H1 (cell line): ENCODE results near the gene CD34. TPM values are rescaled to one million over a fixed set of nuclear protein-coding genes. Genes with fewer than 3 reads are reported as not detected.

ENCODE experiments used
- CTCF ChIA-PET: fragments of 300-600 bp; sonication (Branson Sonifier 250); formaldehyde crosslinking; loops from one replicate; lab custom pipeline; 2021; ENCODE audit not compliant: partially characterized antibody; lab: Charles Lee
- POLR2A ChIA-PET: fragments of 300-600 bp; sonication (Branson Sonifier 250); formaldehyde crosslinking; loops from one replicate; lab custom pipeline; 2021; ENCODE audit warnings: inconsistent platforms; ENCODE audit not compliant: partially characterized antibody; lab: Charles Lee
- DNase-seq, 2 experiments: peaks; one replicate each; pipeline versions ENCODE4 v3.0.0 to v3.0.0-alpha.2; 2010 to 2022; ENCODE audit warnings: low spot score in 2 of 2, low read depth in 1 of 2, mixed read lengths in 1 of 2
- FAIRE-seq: peaks from 2 replicates; lab custom pipeline; 2011; peaks lifted over from hg19 to GRCh38; lab: Jason Lieb, UNC
- H2AFZ ChIP-seq: 2 replicates; pipeline ENCODE4 v1.8.1; 2012; ENCODE audit warnings: low read length, inconsistent platforms
- H2AK5ac ChIP-seq: 2 replicates; pipeline ENCODE4 v1.6.1; 2013; ENCODE audit warnings: low read depth, low read length
- H2BK120ac ChIP-seq: replicated peaks from 2 replicates; pipeline ENCODE3; 2013; ENCODE audit warnings: low read depth, low read length, inconsistent platforms
- H2BK12ac ChIP-seq: 2 replicates; pipeline ENCODE4 v1.6.1; 2013; ENCODE audit warnings: low read depth, low read length
- H2BK15ac ChIP-seq: 2 replicates; pipeline ENCODE4 v1.6.1; 2013; ENCODE audit warnings: low read length
- H2BK20ac ChIP-seq: 2 replicates; pipeline ENCODE4 v1.6.1; 2013; ENCODE audit warnings: low read length
- H2BK5ac ChIP-seq: 2 replicates; pipeline ENCODE4 v1.6.1; 2013; ENCODE audit warnings: low read depth, low read length
- H3K14ac ChIP-seq: 2 replicates; pipeline ENCODE4 v1.6.1; 2013; ENCODE audit warnings: inconsistent platforms; ENCODE audit not compliant: insufficient read length
- H3K18ac ChIP-seq: 2 replicates; pipeline ENCODE4 v1.6.1; 2013; ENCODE audit warnings: low read length; ENCODE audit errors: extremely low read depth
- H3K23ac ChIP-seq: 2 replicates; pipeline ENCODE4 v1.6.1; 2013; ENCODE audit warnings: inconsistent platforms; ENCODE audit not compliant: insufficient read length
- H3K23me2 ChIP-seq: 2 replicates; pipeline ENCODE4 v1.6.1; 2013; ENCODE audit warnings: low read depth, low read length
- H3K27ac ChIP-seq: 2 replicates; pipeline ENCODE4 v1.6.1; 2011; ENCODE audit warnings: low read depth, low read length, inconsistent platforms
- H3K27me3 ChIP-seq, 4 experiments: replicated peaks in 1 of 4; 1 replicate in 1 of 4; 2 replicates in 3 of 4; pipeline versions ENCODE4 v1.6.1 to v1.8.1; 2011 to 2013; ENCODE audit warnings: low read length in 3 of 4, mild to moderate bottlenecking in 3 of 4, inconsistent platforms in 2 of 4, mixed read lengths in 2 of 4, moderate library complexity in 1 of 4; ENCODE audit not compliant: control insufficient read depth in 3 of 4, insufficient read depth in 3 of 4; ENCODE audit errors: extremely low read depth in 1 of 4
- H3K36me3 ChIP-seq, 4 experiments: 2 replicates each; pipeline versions ENCODE4 v1.6.1 to v1.8.1; 2011 to 2013; ENCODE audit warnings: mild to moderate bottlenecking in 4 of 4, low read length in 3 of 4, moderate library complexity in 2 of 4, control low read depth in 1 of 4, inconsistent platforms in 1 of 4; ENCODE audit not compliant: insufficient read depth in 4 of 4, control insufficient read depth in 2 of 4
- H3K4ac ChIP-seq: replicated peaks from 2 replicates; pipeline ENCODE3; 2013; ENCODE audit warnings: low read length, low read depth, mixed read lengths, inconsistent platforms; ENCODE audit not compliant: insufficient read length
- H3K4me1 ChIP-seq, 4 experiments: replicated peaks in 1 of 4; 1 replicate in 1 of 4; 2 replicates in 3 of 4; pipeline versions ENCODE4 v1.6.1 to v1.8.1; 2011 to 2013; ENCODE audit warnings: low read length in 3 of 4, inconsistent platforms in 2 of 4, mixed read lengths in 1 of 4; ENCODE audit not compliant: insufficient read depth in 4 of 4, control insufficient read depth in 3 of 4
- H3K4me2 ChIP-seq, 2 experiments: 2 replicates each; pipeline versions ENCODE4 v1.6.1 to v1.8.1; 2011 to 2013; ENCODE audit warnings: low read depth in 2 of 2, low read length in 2 of 2, control low read depth in 1 of 2, inconsistent platforms in 1 of 2, mild to moderate bottlenecking in 1 of 2; ENCODE audit not compliant: insufficient read depth in 1 of 2
- H3K4me3 ChIP-seq, 4 experiments: fragments of 200-600, 300-600 bp in 1 of 4; sonication (generic), shearing (Covaris generic), sonication (Bioruptor Twin) in 1 of 4; 2 replicates each; pipeline versions ENCODE4 v1.5.1 to v1.8.1; 2011 to 2016; ENCODE audit warnings: low read length in 4 of 4, low read depth in 3 of 4, control low read depth in 2 of 4, inconsistent platforms in 2 of 4, mild to moderate bottlenecking in 2 of 4, mixed read lengths in 1 of 4, moderate library complexity in 1 of 4; ENCODE audit not compliant: insufficient read depth in 2 of 4; ENCODE audit errors: extremely low read depth in 1 of 4
- H3K56ac ChIP-seq: replicated peaks from 2 replicates; pipeline ENCODE3; 2013; ENCODE audit warnings: low read depth, mild to moderate bottlenecking, mixed read lengths, low read length, inconsistent platforms; ENCODE audit not compliant: insufficient read length
- H3K79me1 ChIP-seq: 2 replicates; pipeline ENCODE4 v1.6.1; 2013; ENCODE audit warnings: low read depth, low read length, control low read depth
- H3K79me2 ChIP-seq, 2 experiments: 2 replicates each; pipeline versions ENCODE4 v1.6.1 to v1.8.1; 2012 to 2013; ENCODE audit warnings: low read length in 2 of 2, mild to moderate bottlenecking in 2 of 2, inconsistent platforms in 1 of 2; ENCODE audit not compliant: insufficient read depth in 2 of 2, control insufficient read depth in 1 of 2
- H3K9ac ChIP-seq, 4 experiments: replicated peaks in 1 of 4; 1 replicate in 1 of 4; 2 replicates in 3 of 4; pipeline versions ENCODE4 v1.6.1 to v1.8.1; 2011 to 2013; ENCODE audit warnings: low read depth in 3 of 4, low read length in 3 of 4, control low read depth in 2 of 4, mild to moderate bottlenecking in 2 of 4, moderate library complexity in 2 of 4, inconsistent platforms in 1 of 4; ENCODE audit errors: extremely low read depth in 1 of 4
- H3K9me3 ChIP-seq, 2 experiments: 2 replicates each; pipeline versions ENCODE4 v1.6.1 to v1.8.1; 2012 to 2013; ENCODE audit warnings: mild to moderate bottlenecking in 2 of 2, moderate library complexity in 2 of 2, control low read depth in 1 of 2, inconsistent platforms in 1 of 2, low read depth in 1 of 2, low read length in 1 of 2, mixed read lengths in 1 of 2; ENCODE audit not compliant: insufficient read depth in 2 of 2
- H4K20me1 ChIP-seq, 2 experiments: replicated peaks in 1 of 2; 2 replicates each; pipeline versions ENCODE3 to v1.8.1; 2011 to 2013; ENCODE audit warnings: inconsistent platforms in 2 of 2, low read length in 2 of 2, mild to moderate bottlenecking in 1 of 2; ENCODE audit not compliant: insufficient read depth in 2 of 2, control insufficient read depth in 1 of 2
- H4K5ac ChIP-seq: 2 replicates; pipeline ENCODE4 v1.6.1; 2013; ENCODE audit warnings: low read length, low read depth, mixed read lengths, inconsistent platforms; ENCODE audit not compliant: insufficient read length
- H4K8ac ChIP-seq: 2 replicates; pipeline ENCODE4 v1.8.0; 2013; ENCODE audit warnings: mild to moderate bottlenecking, moderate library complexity, low read length, inconsistent platforms; ENCODE audit not compliant: insufficient read depth; ENCODE audit errors: extremely low read depth
- H4K91ac ChIP-seq: replicated peaks from 2 replicates; pipeline ENCODE3; 2013; ENCODE audit warnings: low read length, mixed read lengths, inconsistent platforms; ENCODE audit not compliant: insufficient read length
- BCL11A ChIP-seq, 2 experiments: IDR thresholded peaks; one replicate each; pipeline ENCODE4 v1.6.1; 2011; ENCODE audit warnings: low read depth in 2 of 2, low read length in 2 of 2, mild to moderate bottlenecking in 2 of 2
- BRCA1 ChIP-seq: IDR thresholded peaks from 2 replicates; pipeline ENCODE4 v1.6.1; 2012; ENCODE audit warnings: low read depth, low read length, improper control_type of control experiment
- CBX5 ChIP-seq: fragments of 300-800, 300-1000 bp; sonication (generic); IDR thresholded peaks from 2 replicates; pipeline ENCODE4 v1.7.1; 2016; ENCODE audit warnings: antibody characterized with exemption, low read length, low read depth
- CREB1 ChIP-seq: IDR thresholded peaks from 2 replicates; pipeline ENCODE4 v1.6.1; 2012; ENCODE audit warnings: inconsistent platforms
- GABPA ChIP-seq: IDR thresholded peaks from 2 replicates; pipeline ENCODE4 v1.6.1; 2011; ENCODE audit warnings: mild to moderate bottlenecking, low read length, moderate library complexity, borderline replicate concordance; ENCODE audit not compliant: insufficient read depth
- JUND ChIP-seq: IDR thresholded peaks from 2 replicates; pipeline ENCODE4 v1.6.1; 2011; ENCODE audit warnings: mild to moderate bottlenecking, improper control_type of control experiment, low read length
- KDM4A ChIP-seq: IDR thresholded peaks from one replicate; pipeline ENCODE4 v1.7.1; 2012; ENCODE audit warnings: low read depth, mild to moderate bottlenecking, moderate library complexity, low read length, inconsistent platforms; ENCODE audit not compliant: severe bottlenecking
- POU5F1 ChIP-seq: IDR thresholded peaks from 2 replicates; pipeline ENCODE4 v1.6.1; 2011; ENCODE audit warnings: low read depth, mild to moderate bottlenecking, low read length, moderate library complexity
- RAD21 ChIP-seq, 2 experiments: IDR thresholded peaks in 1 of 2; conservative IDR thresholded peaks in 1 of 2; 2 replicates each; pipeline ENCODE4 v1.6.1; 2011; ENCODE audit warnings: low read depth in 2 of 2, low read length in 2 of 2, improper control_type of control experiment in 1 of 2, inconsistent platforms in 1 of 2, mild to moderate bottlenecking in 1 of 2, moderate library complexity in 1 of 2
- SP1 ChIP-seq: IDR thresholded peaks from 2 replicates; pipeline ENCODE4 v1.6.1; 2011; ENCODE audit warnings: low read depth, low read length
- SP4 ChIP-seq: IDR thresholded peaks from 2 replicates; pipeline ENCODE4 v1.6.1; 2012; ENCODE audit warnings: low read length, inconsistent platforms
- TAF1 ChIP-seq: IDR thresholded peaks from 2 replicates; pipeline ENCODE4 v1.6.1; 2011; ENCODE audit warnings: mild to moderate bottlenecking, low read depth, low read length
- TBP ChIP-seq: IDR thresholded peaks from 2 replicates; pipeline ENCODE4 v1.6.1; 2011; ENCODE audit warnings: low read depth, low read length, improper control_type of control experiment
- ZNF274 ChIP-seq: IDR thresholded peaks from 2 replicates; pipeline ENCODE4 v1.7.0; 2012; ENCODE audit warnings: low read length, borderline replicate concordance; ENCODE audit errors: extremely low read depth
- WGBS, 2 experiments: shearing (Covaris generic) in 1 of 2; methylation state at CpG; one replicate each; pipeline versions ENCODE4 v1.1.6 to v1.1.7; 2013 to 2015; ENCODE audit warnings: low lambda C conversion rate in 2 of 2, mixed read lengths in 2 of 2, inconsistent platforms in 1 of 2, low coverage in 1 of 2, missing lambda C conversion rate in 1 of 2; ENCODE audit not compliant: insufficient replicate concordance in 2 of 2, insufficient coverage in 1 of 2, insufficient read length in 1 of 2; ENCODE audit errors: extremely low coverage in 1 of 2, missing lambda C conversion rate in 1 of 2; 5-methylcytosine and 5-hydroxymethylcytosine counted together
- polyA plus RNA-seq, 7 experiments: library from polyadenylated mRNA; depleted of rRNA in 3 of 7; stranded (reverse) in 5 of 7; unstranded in 2 of 7; fragments of >200 nt in 5 of 7; fragments of 200-250 nt in 2 of 7; gene quantifications; 1 replicate in 5 of 7; 2 replicates in 1 of 7; 4 replicates in 1 of 7; pipeline versions ENCODE4 v1.2.1 to v1.2.3, GENCODE V29; 2011 to 2013; ENCODE audit warnings: missing spikeins in 2 of 7, mixed read lengths in 2 of 7
- total RNA-seq: library from RNA; stranded (reverse); fragmentation: NEBNext Ultra II Directional; extraction: Animal tissue kit (Norgen Biotek cat#: 25700); gene quantifications from 2 replicates; pipeline ENCODE4 v1.2.1, GENCODE V29; 2021

The CD34 gene
- total and polyA plus RNA-seq, 2 of the 8 experiments (the other 6 are each of a cell fraction or from before 2014, with no cell fraction given) = 0.39 to 0.54 TPM

GRCh38 chr1:207842506-207842905 is 68.4 kb downstream of the CD34 start:
- no peaks in the 10 kb centered on the region for H3K36me3 ChIP-seq
- no peak overlapping the region for H2BK20ac ChIP-seq
- H3K14ac ChIP-seq = no peak overlapping the region
- H4K8ac ChIP-seq = no peak overlapping the region
- no peaks in the 10 kb centered on the region for H3K9me3 ChIP-seq
- H2AK5ac ChIP-seq = no peak overlapping the region
- 87% methylated on average over 6 of the region's 6 CpGs; no CpG with 5 or more reads in 1 of the 2 experiments for WGBS, 2 experiments
- H3K23ac ChIP-seq = no peak overlapping the region
- H2BK5ac ChIP-seq = no peak overlapping the region
- no peak overlapping the region for H2BK12ac ChIP-seq
- no peak for FAIRE-seq
- H4K5ac ChIP-seq = no peak overlapping the region
- no peak overlapping the region for H3K27ac ChIP-seq
- H3K4me2 ChIP-seq = no peak overlapping the region
- H3K56ac ChIP-seq = no peak overlapping the region
- no peak overlapping the region for H2BK120ac ChIP-seq
- H3K79me1 ChIP-seq = no peaks in the 10 kb centered on the region
- no peaks in the 10 kb centered on the region for H4K20me1 ChIP-seq
- no peak overlapping the region for H3K18ac ChIP-seq
- no peaks in the 10 kb centered on the region for H3K79me2 ChIP-seq
- H3K23me2 ChIP-seq = no peaks in the 10 kb centered on the region
- H2BK15ac ChIP-seq = no peak overlapping the region
- no peak overlapping the region for H3K4me3 ChIP-seq
- no peak overlapping the region for H3K9ac ChIP-seq
- CTCF ChIA-PET = interaction anchor here (0.8 to 6.5 kb wide), 13 partner anchors 9 to 120 kb away, joined by 3 to 56 read pairs (median 6); no protein-coding TSS in a partner anchor
- peaks cover 0 to 3% (median 1%) of the 10 kb centered on the region in 4 experiments; a peak in 3 of 7 replicates for H3K4me1 ChIP-seq
- no peak for TF ChIP-seq SP1
- no peak for TF ChIP-seq BRCA1
- no peak for TF ChIP-seq JUND
- TF ChIP-seq TBP = no peak
- TF ChIP-seq ZNF274 = no peak
- TF ChIP-seq POU5F1 = no peak
- no peak for TF ChIP-seq TAF1
- no peak for TF ChIP-seq GABPA
- no peak for TF ChIP-seq KDM4A
- no peak for TF ChIP-seq SP4
- no peak for TF ChIP-seq BCL11A (IDR thresholded peaks at IDR 0.05; ENCODE audit: low read depth in 2 of 2, low read length in 2 of 2)
- TF ChIP-seq CBX5 = no peak
- no peak for TF ChIP-seq RAD21 (IDR thresholded peaks at IDR 0.05 in 1 of 2, conservative IDR thresholded peaks at IDR 0.05 in 1 of 2; ENCODE audit: low read depth in 2 of 2, low read length in 2 of 2)
- no peak for TF ChIP-seq CREB1
- H3K27me3 ChIP-seq = no peaks in the 10 kb centered on the region
- no peak overlapping the region for H4K91ac ChIP-seq
- no peak overlapping the region for H2AFZ ChIP-seq
- POLR2A ChIA-PET = interaction anchor here (1.0 to 1.3 kb wide), 2 partner anchors 9 to 12 kb away, joined by 3 read pairs; no protein-coding TSS in a partner anchor
- H3K4ac ChIP-seq = no peak overlapping the region
- no peak for DNase-seq
